ENCODE results near the gene PRKD1.

DNA sequence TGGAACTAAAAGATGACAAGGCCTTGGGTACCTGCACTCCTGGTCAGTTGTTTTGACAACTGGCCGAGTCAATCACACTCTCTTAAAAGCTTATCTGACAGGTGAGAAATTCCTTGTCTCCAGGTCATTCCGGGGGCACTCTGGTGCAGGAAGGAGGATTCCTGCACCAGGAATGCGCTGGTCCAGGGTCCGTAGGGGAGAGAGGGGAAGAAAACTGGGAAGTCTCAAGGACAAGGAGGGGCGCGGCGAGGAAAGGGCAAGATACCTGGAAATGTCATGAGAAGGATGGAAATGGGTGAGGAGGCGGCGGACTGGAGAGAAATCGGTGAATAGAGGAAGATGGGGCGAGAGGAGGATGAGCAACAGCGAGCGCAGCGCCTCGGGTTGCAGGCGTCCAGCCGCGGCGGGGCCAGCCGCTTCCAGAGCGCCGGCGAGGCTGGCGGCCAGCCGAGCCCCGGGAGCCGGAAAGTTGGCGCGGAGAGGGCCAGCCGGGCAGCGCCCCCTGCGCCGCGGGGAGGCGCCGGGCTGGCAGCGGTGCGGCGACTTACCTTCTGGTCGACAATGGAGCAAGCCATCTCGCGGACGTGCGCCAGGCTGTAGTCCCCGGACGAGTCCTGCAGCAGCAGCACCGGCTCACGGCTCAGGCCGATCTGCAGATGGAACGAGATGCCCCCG is 809 bp downstream of the PRKD1 start:
- TF ChIP-seq, protein P1, sequence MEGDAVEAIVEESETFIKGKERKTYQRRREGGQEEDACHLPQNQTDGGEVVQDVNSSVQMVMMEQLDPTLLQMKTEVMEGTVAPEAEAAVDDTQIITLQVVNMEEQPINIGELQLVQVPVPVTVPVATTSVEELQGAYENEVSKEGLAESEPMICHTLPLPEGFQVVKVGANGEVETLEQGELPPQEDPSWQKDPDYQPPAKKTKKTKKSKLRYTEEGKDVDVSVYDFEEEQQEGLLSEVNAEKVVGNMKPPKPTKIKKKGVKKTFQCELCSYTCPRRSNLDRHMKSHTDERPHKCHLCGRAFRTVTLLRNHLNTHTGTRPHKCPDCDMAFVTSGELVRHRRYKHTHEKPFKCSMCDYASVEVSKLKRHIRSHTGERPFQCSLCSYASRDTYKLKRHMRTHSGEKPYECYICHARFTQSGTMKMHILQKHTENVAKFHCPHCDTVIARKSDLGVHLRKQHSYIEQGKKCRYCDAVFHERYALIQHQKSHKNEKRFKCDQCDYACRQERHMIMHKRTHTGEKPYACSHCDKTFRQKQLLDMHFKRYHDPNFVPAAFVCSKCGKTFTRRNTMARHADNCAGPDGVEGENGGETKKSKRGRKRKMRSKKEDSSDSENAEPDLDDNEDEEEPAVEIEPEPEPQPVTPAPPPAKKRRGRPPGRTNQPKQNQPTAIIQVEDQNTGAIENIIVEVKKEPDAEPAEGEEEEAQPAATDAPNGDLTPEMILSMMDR (IDR thresholded peaks at IDR 0.05; ENCODE audit: poor library complexity) = peak; percentile 12
- no peak for TF ChIP-seq EZH2 (IDR thresholded peaks at IDR 0.05; ENCODE audit: borderline replicate concordance)

Data from hepatocyte (in vitro differentiated cells).